Muscle of leg (tissue), 9 donors: ENCODE measurements around the gene HIBCH. TPM values are rescaled to one million over a fixed set of nuclear protein-coding genes. Genes with fewer than 3 reads are reported as not detected.

Experiments used
- polyA plus RNA-seq, 8 donors: library from polyadenylated mRNA; unstranded; fragments of 120-200 nt; gene quantifications; one replicate each; pipeline versions ENCODE4 v1.2.1 to v1.2.3, GENCODE V29; 2013; ENCODE audit warnings: inconsistent platforms in 1 of 8, low replicate concordance in 1 of 8; ENCODE audit not compliant: insufficient read length in 8 of 8, insufficient read depth in 1 of 8
- total RNA-seq: library from RNA; stranded (reverse); fragments of 120-200 nt; gene quantifications from one replicate; pipeline ENCODE4 v1.2.4, GENCODE V29; 2013

The HIBCH gene
- total and polyA plus RNA-seq, 9 donors = 21.5 to 39.6 (median 30.0) TPM

Other genes with a start within 250 kb of the HIBCH start
- gene INPP1, start 23.8 kb upstream of the HIBCH start, total RNA-seq = 7.2 TPM
- 10 to 100 TPM; 15.5 to 24.1 (median 19.3) TPM for gene INPP1, start 23.8 kb upstream of the HIBCH start, polyA plus RNA-seq
- 7.1 TPM for gene MFSD6, start 88.5 kb upstream of the HIBCH start, total RNA-seq
- 10 to 100 TPM in 3 of 8 donors, 1 to 10 TPM in 5; 7.5 to 14.3 (median 9.4) TPM for gene MFSD6, start 88.5 kb upstream of the HIBCH start, polyA plus RNA-seq
- gene NEMP2, start 214.9 kb upstream of the HIBCH start, total RNA-seq = 7.1 TPM
- gene NEMP2, start 214.9 kb upstream of the HIBCH start, polyA plus RNA-seq = 1 to 10 TPM; 5.0 to 9.2 (median 6.5) TPM